Esophagus muscularis mucosa (tissue), 4 donors: ENCODE data around the gene RPS6KA2.

Experiments used
- CTCF ChIP-seq, 3 experiments: fragments of 200-600 bp in 2 of 3; fragments of 450-650 bp in 1 of 3; sonication (generic) in 2 of 3; IDR thresholded peaks; one replicate each; pipeline ENCODE4 v1.5.1; 2017 to 2019; ENCODE audit warnings: antibody characterized with exemption in 3 of 3, mild to moderate bottlenecking in 2 of 3, moderate library complexity in 1 of 3
- EP300 ChIP-seq: sonication (generic); formaldehyde crosslinking; IDR thresholded peaks from one replicate; pipeline ENCODE4 v1.6.1; 2017; ENCODE audit warnings: antibody characterized with exemption
- POLR2AphosphoS5 ChIP-seq, 2 donors: sonication (generic); formaldehyde crosslinking; IDR thresholded peaks; one replicate each; pipeline ENCODE4 v1.6.1; 2017; ENCODE audit warnings: antibody characterized with exemption in 2 of 2

DNA sequence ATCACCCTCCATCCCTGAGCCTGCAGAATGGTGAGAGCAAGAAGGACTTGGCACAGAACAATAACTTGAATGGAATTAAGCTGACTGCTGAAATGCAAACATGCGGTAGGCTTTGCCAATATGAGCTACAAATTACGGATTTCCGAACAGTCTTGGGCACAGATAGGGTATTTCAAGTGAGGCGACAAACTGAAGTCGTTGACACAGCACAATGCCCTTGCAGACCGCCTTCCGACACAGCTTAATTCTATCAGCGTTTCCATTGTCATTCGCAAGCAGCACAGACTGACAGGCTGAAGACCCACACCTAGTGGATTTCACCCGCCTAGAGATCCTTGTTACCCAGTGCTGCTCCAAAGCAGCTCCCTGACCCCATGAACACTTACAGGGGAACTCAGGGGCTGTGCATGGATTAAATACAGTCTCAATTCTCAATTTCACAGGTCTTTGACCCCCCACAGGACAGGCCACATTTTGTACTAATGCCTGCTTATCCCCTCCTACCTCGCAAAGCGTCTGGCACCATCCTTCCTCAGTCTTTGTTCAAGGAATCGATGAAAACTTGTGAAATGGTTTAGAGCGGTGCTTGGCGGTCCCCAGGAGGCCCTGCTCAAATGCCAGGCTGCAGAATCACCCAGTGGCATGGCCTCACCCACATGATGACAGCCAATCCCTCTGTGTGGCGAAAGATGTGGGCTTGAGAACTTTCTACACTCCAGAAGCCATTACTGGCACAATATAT, 75.1 kb downstream of the RPS6KA2 start:
- no peak for TF ChIP-seq CTCF (IDR thresholded peaks at IDR 0.05)
- no peak for TF ChIP-seq EP300
- no peak for TF ChIP-seq POLR2AphosphoS5 (IDR thresholded peaks at IDR 0.05)
